T-helper 2 cell treated with Interferon-gamma antibody and Interleukin-4, amounts not matched to agents 5 μg/mL and 100 μg/mL, for 36 hours (primary cell): ENCODE results near the gene HES3.
A peak's percentile ranks its signal among the peaks of the same experiment; 100 is the strongest.

Experiments used
- DNase-seq: peaks from one replicate; pipeline ENCODE4 v3.0.0; 2021; ENCODE audit warnings: low spot score
- H3K27ac Mint-ChIP-seq: one replicate; pipeline ENCODE4 v1.8.0; 2021; ENCODE audit warnings: mild to moderate bottlenecking, mixed read lengths
- H3K27me3 Mint-ChIP-seq: one replicate; pipeline ENCODE4 v1.8.0; 2021; ENCODE audit warnings: low read depth, mixed read lengths
- H3K36me3 Mint-ChIP-seq: one replicate; pipeline ENCODE4 v1.8.0; 2021; ENCODE audit warnings: low read depth, mixed read lengths
- H3K4me1 Mint-ChIP-seq: one replicate; pipeline ENCODE4 v1.8.0; 2021; ENCODE audit warnings: low read depth, mixed read lengths
- H3K4me3 Mint-ChIP-seq: one replicate; pipeline ENCODE4 v1.8.0; 2022; ENCODE audit warnings: mild to moderate bottlenecking, moderate library complexity, mixed read lengths
- H3K9me3 Mint-ChIP-seq: one replicate; pipeline ENCODE4 v1.8.0; 2021; ENCODE audit warnings: mixed read lengths

The HES3 gene

GRCh38 chr1:6243993-6244392 is at the start of gene HES3:
Gene HES3, plus strand, starts transcription at chr1:6244179. Its CDS starts 187 bp downstream, at chr1:6244366.
- peaks cover 77% of the 10 kb centered on the region for H3K27me3 Mint-ChIP-seq
- H3K36me3 Mint-ChIP-seq = no peaks in the 10 kb centered on the region
- no peaks in the 10 kb centered on the region for H3K9me3 Mint-ChIP-seq

DNA sequence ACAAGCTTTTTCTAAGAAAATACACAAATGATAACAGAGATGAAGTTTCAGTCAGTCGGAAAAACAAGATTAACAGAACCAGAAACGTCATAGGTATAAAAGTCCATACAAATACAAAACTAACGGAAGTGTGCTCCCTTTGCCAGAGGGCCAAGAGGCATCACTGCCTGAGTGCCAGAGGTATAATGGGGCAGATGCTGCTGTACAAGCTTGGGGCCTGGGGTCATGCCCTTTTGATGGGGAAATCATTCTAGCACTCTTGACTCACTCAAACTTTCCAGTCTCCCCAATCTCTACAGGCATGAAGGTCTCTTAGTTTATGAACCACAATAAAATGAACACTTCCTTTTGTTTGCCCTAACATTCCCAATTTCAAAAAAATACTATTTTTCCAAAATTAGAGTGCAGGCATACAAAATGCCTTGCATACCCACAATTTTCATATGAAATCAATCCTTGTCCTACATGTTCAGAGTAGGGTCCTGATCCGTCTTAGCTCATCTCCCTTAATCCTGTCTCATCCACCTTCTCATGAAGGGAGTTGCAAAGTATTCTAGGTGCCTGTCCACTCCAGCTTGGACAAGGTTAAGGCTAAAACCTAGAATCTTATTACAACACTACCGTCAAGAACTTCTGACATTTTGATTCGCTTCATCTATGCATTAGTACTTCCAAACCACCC is 46.1 kb upstream of the HES3 start:
- H3K36me3 Mint-ChIP-seq = peaks cover 33% of the 10 kb centered on the region
- H3K4me1 Mint-ChIP-seq = peaks cover 39% of the 10 kb centered on the region
- peak overlapping the region; percentile 89 for H3K27ac Mint-ChIP-seq
- no peak for DNase-seq
- H3K4me3 Mint-ChIP-seq = peak overlapping the region; percentile 92
- no peaks in the 10 kb centered on the region for H3K9me3 Mint-ChIP-seq
- no peaks in the 10 kb centered on the region for H3K27me3 Mint-ChIP-seq

More at GRCh38 chr1:6243993-6244392, at the start of gene HES3:
- Mint-ChIP-seq H3K4me1 (peaks cover 10% of the 10 kb centered on the region), H3K27ac (no peak within 1 kb of the TSS), H3K4me3 (no peak within 1 kb of the TSS)
- DNase-seq = no peak

GRCh38 chr1:6198646-6199297 is 45.2 kb upstream of the HES3 start:
- H3K9me3 Mint-ChIP-seq = no peaks in the 10 kb centered on the region
- peaks cover 37% of the 10 kb centered on the region for H3K4me1 Mint-ChIP-seq
- peaks cover 28% of the 10 kb centered on the region for H3K36me3 Mint-ChIP-seq
- no peak for DNase-seq
- H3K4me3 Mint-ChIP-seq = peak overlapping the region; percentile 92
- H3K27me3 Mint-ChIP-seq = no peaks in the 10 kb centered on the region
- H3K27ac Mint-ChIP-seq = peak overlapping the region; percentile 89

- no peaks in the 10 kb centered on the region for H3K9me3 Mint-ChIP-seq
- peak within 1 kb of the TSS; percentile 92 for H3K4me3 Mint-ChIP-seq
- no peaks in the 10 kb centered on the region for H3K27me3 Mint-ChIP-seq
- peak within 1 kb of the TSS; percentile 89 for H3K27ac Mint-ChIP-seq
- H3K4me1 Mint-ChIP-seq = peaks cover 39% of the 10 kb centered on the region
- DNase-seq = peak; percentile 98
- peaks cover 25% of the 10 kb centered on the region for H3K36me3 Mint-ChIP-seq
Observed at GRCh38 chr1:6199298-6200187, 44.4 kb upstream of the HES3 start, which contains the start of gene RPL22. Gene RPL22, minus strand, starts transcription at chr1:6199595. Its CDS starts 22 bp downstream, at chr1:6199573.

DNA sequence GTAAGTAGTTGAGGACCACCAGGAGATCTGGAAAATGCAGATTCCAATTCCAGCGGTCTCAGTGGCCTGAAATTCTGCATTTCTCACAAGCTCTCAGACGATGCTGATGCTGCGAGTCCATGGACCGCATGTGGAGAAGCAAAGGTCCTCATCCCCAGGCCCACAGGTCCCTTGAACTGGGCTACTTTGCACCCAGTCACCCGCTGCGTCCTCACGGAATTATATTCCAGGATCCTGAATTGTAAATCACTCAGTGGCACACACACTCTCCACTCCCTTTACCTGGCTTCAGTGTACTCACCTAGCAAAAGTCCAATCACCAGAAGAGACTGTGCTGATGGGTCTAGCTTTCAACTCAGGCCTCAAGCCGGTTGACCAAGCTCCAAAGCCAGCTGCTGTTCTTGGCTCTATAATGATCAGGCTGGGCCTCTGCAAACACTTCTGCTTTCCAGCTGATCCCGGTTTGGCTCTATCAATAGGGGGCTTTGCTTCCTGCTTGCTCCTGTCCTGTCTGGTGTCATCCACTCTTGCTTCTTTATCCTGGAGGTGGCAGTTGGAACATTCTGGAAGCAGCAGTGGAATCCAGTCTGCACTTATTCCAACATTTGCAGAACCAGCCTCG is 43.7 kb upstream of the HES3 start:
- Mint-ChIP-seq H3K9me3 (no peaks in the 10 kb centered on the region), H3K27me3 (no peaks in the 10 kb centered on the region), H3K4me1 (peaks cover 42% of the 10 kb centered on the region), H3K36me3 (peaks cover 25% of the 10 kb centered on the region), H3K4me3 (peak overlapping the region; percentile 92), H3K27ac (peak overlapping the region; percentile 89)
- DNase-seq = no peak

- Mint-ChIP-seq H3K9me3 (no peaks in the 10 kb centered on the region), H3K27ac (peak overlapping the region; percentile 52), H3K36me3 (peaks cover 14% of the 10 kb centered on the region), H3K4me1 (peaks cover 36% of the 10 kb centered on the region), H3K4me3 (peak overlapping the region; percentile 12), H3K27me3 (no peaks in the 10 kb centered on the region)
- DNase-seq = no peak
Observed at GRCh38 chr1:6202256-6202655, 41.7 kb upstream of the HES3 start.

DNA sequence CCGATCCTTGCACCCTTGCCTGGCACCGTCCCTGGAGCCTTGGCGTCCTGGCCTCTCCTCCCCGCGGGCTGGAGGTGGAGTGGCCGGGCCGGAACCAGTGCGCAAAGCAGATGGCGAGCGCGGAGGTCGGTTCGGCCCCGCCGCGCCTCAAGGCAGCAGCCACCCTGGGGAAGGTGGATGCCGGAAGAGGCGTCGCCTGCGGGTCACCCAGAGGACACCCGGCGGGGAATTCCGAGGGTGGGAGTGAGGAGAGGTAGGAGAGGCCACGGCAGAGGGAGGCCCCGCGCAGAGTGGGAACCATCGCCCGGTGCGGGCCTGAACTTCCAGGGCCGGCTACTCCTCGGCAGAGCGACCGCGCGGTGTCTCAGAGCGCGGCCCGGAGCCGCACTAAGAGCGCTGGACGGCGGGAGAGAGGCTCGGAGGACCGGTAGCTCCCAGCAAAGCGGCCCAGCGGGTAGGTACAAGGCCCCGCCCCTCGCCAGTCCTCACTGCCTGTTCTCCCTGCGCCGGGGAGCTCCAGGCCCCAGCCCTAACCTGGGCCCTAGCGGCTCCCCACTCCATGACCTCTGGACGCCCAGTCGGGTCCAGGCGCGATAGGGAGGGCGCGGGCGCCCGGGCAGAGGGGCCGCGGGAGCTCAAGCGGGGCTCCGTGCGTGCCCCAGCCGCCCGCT is 38.0 kb upstream of the HES3 start, which contains the start of gene RNF207:
Gene RNF207 (plus strand): TSS at position 271 of the 671 bp plus-strand sequence. CDS start 417 bp downstream, outside the sequence.
- peak; percentile 84 for DNase-seq

GRCh38 chr1:6206520-6206855 is 37.5 kb upstream of the HES3 start:
- Mint-ChIP-seq H3K36me3 (no peaks in the 10 kb centered on the region), H3K4me3 (peak overlapping the region; percentile 83), H3K27ac (no peak overlapping the region), H3K27me3 (no peaks in the 10 kb centered on the region), H3K4me1 (peaks cover 15% of the 10 kb centered on the region), H3K9me3 (no peaks in the 10 kb centered on the region)
- DNase-seq = no peak

More for the DNA sequence above, 38.0 kb upstream of the HES3 start, which contains the start of gene RNF207:
- H3K27me3 Mint-ChIP-seq = no peaks in the 10 kb centered on the region
- H3K9me3 Mint-ChIP-seq = no peaks in the 10 kb centered on the region
- peaks cover 15% of the 10 kb centered on the region for H3K4me1 Mint-ChIP-seq
- H3K4me3 Mint-ChIP-seq = peak within 1 kb of the TSS; percentile 83
- no peak within 1 kb of the TSS for H3K27ac Mint-ChIP-seq
- no peaks in the 10 kb centered on the region for H3K36me3 Mint-ChIP-seq

GRCh38 chr1:6207075-6207885 is 36.7 kb upstream of the HES3 start:
- peaks cover 11% of the 10 kb centered on the region for H3K4me1 Mint-ChIP-seq
- H3K9me3 Mint-ChIP-seq = no peaks in the 10 kb centered on the region
- DNase-seq = no peak
- no peak overlapping the region for H3K27ac Mint-ChIP-seq
- H3K4me3 Mint-ChIP-seq = peak overlapping the region; percentile 83
- H3K36me3 Mint-ChIP-seq = no peaks in the 10 kb centered on the region
- no peaks in the 10 kb centered on the region for H3K27me3 Mint-ChIP-seq

DNA sequence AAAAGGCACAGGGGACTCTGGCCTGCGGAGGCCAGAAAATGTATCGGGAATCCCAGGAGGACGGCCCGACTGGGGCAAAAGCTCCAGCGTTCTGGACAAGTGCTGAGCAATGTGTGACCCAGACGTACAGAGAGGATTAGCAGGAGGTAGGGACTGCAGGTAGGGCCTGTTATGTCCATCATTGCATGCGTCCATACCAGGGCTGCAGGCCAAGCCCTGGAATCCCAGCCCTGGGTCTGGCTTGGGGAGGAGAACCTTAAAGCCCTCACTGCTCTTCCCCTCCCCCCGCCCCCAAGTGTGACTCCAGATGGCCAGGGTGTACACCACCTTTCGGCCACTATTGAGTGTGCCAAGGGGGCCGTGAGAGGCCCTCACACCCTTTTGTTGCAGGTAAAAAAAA is 36.1 kb upstream of the HES3 start:
- H3K27ac Mint-ChIP-seq = no peak overlapping the region
- H3K9me3 Mint-ChIP-seq = no peaks in the 10 kb centered on the region
- no peaks in the 10 kb centered on the region for H3K36me3 Mint-ChIP-seq
- H3K27me3 Mint-ChIP-seq = no peaks in the 10 kb centered on the region
- peak overlapping the region; percentile 12 for H3K4me3 Mint-ChIP-seq
- no peak for DNase-seq
- H3K4me1 Mint-ChIP-seq = peaks cover 11% of the 10 kb centered on the region

- peak; percentile 30 for DNase-seq
- Mint-ChIP-seq H3K27ac (no peak overlapping the region), H3K27me3 (no peaks in the 10 kb centered on the region)
Observed at GRCh38 chr1:6208723-6209660, 35.0 kb upstream of the HES3 start.

More at GRCh38 chr1:6208723-6209660, 35.0 kb upstream of the HES3 start:
- Mint-ChIP-seq H3K4me3 (peak overlapping the region; percentile 43), H3K36me3 (peaks cover 3% of the 10 kb centered on the region), H3K9me3 (no peaks in the 10 kb centered on the region), H3K4me1 (peaks cover 11% of the 10 kb centered on the region)
